Lower leg skin (tissue), 4 donors: ENCODE data around the gene DNLZ. TPM values are rescaled to one million over a fixed set of nuclear protein-coding genes. Genes with fewer than 3 reads are reported as not detected.

ENCODE experiments used
- DNase-seq, 2 donors: peaks; one replicate each; pipeline ENCODE4 v3.0.0-alpha.2; 2019; ENCODE audit warnings: low spot score in 2 of 2
- H3K4me3 ChIP-seq: fragments of 200-600 bp; sonication (generic); 2 replicates; pipeline ENCODE4 v1.5.1; 2017; ENCODE audit warnings: mild to moderate bottlenecking, low read depth; ENCODE audit not compliant: poor library complexity, severe bottlenecking
- POLR2A ChIP-seq, 2 donors: fragments of 450-650 bp; IDR thresholded peaks; one replicate each; pipeline ENCODE4 v1.6.1; 2016 to 2017; ENCODE audit warnings: antibody characterized with exemption in 2 of 2, mild to moderate bottlenecking in 1 of 2, moderate library complexity in 1 of 2
- WGBS, 2 donors: methylation state at CpG; one replicate each; pipeline ENCODE4 v1.1.5; 2018; 5-methylcytosine and 5-hydroxymethylcytosine counted together
- intact Hi-C: fragments of 100-400 bp; cut with DNase I; formaldehyde crosslinking; loops from one replicate; pipeline ENCODE4 v1.15.0; 2023; ENCODE audit warnings: low total_unique reads
- total RNA-seq, 4 donors: library from RNA; depleted of rRNA; stranded (reverse); fragments of >200 nt; gene quantifications; one replicate each; pipeline ENCODE4 v1.1.0, GENCODE V29; 2016
- TF ChIP-seq, protein P1 (sequence below), 3 donors: fragments of 450-650 bp; IDR thresholded peaks; one replicate each; pipeline ENCODE4 v1.5.1; 2016; ENCODE audit warnings: antibody characterized with exemption in 3 of 3, mild to moderate bottlenecking in 3 of 3, moderate library complexity in 2 of 3

DNLZ gene
- total RNA-seq, 4 donors from 2014 or later: 30.9 to 64.6 (median 44.1) TPM

DNA sequence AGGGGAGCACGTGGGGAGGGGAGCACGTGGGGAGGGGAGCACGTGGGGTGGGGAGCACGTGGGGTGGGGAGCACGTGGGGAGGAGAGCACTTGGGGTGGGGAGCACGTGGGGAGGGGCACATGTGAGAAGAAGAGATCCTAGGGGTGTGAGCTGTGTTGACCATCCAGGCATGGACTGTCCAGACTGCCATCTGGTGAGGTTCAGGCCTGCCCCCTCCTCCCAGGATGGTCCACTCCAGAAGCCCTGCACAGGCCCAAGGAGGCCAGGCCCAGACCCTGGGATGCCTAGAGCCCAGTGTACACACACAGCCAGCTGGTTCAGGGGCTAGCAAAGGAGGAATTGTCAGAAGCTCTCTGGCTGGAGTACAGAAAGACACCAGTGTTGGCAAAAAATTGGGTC lies 34.1 kb upstream of the DNLZ start:
- 51 to 85% methylated on average over 6 of the region's 6 CpGs for whole genome bisulfite sequencing, 2 donors
- intact Hi-C loops: no loop called here
- DNase-seq: no peak
- H3K4me3 ChIP-seq: no peak overlapping the region
- no peak for TF ChIP-seq POLR2A (IDR thresholded peaks at IDR 0.05)
- TF ChIP-seq, protein P1, sequence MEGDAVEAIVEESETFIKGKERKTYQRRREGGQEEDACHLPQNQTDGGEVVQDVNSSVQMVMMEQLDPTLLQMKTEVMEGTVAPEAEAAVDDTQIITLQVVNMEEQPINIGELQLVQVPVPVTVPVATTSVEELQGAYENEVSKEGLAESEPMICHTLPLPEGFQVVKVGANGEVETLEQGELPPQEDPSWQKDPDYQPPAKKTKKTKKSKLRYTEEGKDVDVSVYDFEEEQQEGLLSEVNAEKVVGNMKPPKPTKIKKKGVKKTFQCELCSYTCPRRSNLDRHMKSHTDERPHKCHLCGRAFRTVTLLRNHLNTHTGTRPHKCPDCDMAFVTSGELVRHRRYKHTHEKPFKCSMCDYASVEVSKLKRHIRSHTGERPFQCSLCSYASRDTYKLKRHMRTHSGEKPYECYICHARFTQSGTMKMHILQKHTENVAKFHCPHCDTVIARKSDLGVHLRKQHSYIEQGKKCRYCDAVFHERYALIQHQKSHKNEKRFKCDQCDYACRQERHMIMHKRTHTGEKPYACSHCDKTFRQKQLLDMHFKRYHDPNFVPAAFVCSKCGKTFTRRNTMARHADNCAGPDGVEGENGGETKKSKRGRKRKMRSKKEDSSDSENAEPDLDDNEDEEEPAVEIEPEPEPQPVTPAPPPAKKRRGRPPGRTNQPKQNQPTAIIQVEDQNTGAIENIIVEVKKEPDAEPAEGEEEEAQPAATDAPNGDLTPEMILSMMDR (IDR thresholded peaks at IDR 0.05): no peak

DNA sequence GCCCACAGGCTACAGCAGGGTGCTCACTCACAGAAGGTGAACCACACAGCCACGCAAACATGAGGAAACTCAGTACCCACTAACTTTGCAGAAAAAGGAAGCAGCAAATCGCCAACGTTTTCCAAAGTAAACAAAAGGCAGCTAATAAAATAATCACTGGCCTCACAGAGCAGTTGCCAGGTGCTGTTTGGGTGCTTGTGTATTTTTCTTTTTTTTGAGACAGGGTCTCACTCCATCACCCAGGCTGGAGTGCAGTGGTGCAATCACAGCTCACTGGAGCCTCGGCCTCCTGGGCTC lies 32.6 kb upstream of the DNLZ start:
- intact Hi-C loops: no loop called here
- no peak for TF ChIP-seq POLR2A (IDR thresholded peaks at IDR 0.05)
- TF ChIP-seq, protein P1 (IDR thresholded peaks at IDR 0.05): no peak
- H3K4me3 ChIP-seq: no peak overlapping the region
- no peak for DNase-seq
- 77 to 83% methylated on average over 4 of the region's 4 CpGs for WGBS, 2 donors

DNA sequence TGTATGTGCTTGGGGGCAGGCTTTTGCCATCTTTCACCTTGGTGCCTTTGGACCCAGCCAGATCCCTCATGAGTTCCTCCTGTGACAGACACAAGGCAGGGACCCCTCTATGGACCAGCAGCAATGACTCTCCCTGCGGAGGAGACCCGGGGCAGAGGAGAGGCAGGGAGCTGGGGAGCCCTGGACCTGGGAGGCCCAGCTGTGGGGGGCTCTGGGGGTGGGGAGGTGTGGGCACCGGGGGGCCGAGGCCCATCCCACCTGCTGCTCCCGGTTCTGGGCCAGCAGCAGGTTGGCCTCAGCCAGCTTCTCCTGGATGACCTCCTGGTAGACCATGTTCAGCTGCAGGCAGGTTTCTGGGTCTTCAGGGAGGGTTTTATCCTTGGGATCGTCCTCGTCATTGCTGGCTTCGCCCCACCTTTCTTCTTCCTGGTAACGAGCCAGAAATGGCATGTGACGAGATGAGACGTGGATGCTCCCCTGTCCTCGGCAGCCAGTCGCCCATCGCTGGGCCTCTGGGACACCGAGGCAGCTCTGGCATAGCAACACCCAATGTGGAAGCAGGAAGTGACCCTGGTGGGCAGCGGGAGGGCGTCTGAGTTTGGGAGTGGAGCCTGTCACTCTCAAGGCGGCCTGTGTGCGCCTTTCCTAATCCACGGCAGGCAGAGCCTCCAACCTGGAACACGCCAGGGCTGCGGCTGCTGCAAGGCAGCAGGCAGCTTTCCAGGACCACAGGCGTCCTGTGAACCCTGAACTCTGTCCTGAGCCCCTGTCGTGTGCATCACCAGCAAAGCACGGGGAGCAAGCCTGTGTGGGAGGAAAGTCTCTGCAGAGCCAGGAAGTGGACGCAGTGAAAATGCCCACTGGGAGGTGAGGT lies 32.0 kb upstream of the DNLZ start:
- no peak for DNase-seq
- intact Hi-C loops: no loop called here
- TF ChIP-seq, protein P1 (IDR thresholded peaks at IDR 0.05): no peak
- no peak for TF ChIP-seq POLR2A (IDR thresholded peaks at IDR 0.05)
- WGBS, 2 donors: 85 to 93% methylated on average over 23 to 25 of the region's 26 CpGs
- no peak overlapping the region for H3K4me3 ChIP-seq

DNA sequence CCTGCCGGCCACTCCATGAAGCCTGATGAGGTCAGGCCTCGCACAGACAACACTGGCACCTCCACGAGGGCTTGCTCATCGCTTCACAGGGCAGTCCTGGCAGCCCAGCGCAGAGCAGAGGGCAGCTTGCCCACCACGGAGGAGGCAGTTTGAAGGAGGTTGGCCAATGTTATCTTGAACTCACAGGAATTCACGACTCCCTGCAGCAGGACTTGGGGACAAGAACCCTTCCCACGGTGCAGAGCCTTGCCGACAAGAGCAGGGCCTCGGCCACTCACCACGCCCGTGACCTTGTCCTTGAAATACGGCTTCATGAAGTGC lies 31.4 kb upstream of the DNLZ start:
- no peak overlapping the region for H3K4me3 ChIP-seq
- TF ChIP-seq POLR2A (IDR thresholded peaks at IDR 0.05): no peak
- TF ChIP-seq, protein P1 (IDR thresholded peaks at IDR 0.05): no peak
- 92 to 97% methylated on average over 11 to 13 of the region's 13 CpGs for WGBS, 2 donors
- no peak for DNase-seq
- intact Hi-C loops: no loop called here

DNA sequence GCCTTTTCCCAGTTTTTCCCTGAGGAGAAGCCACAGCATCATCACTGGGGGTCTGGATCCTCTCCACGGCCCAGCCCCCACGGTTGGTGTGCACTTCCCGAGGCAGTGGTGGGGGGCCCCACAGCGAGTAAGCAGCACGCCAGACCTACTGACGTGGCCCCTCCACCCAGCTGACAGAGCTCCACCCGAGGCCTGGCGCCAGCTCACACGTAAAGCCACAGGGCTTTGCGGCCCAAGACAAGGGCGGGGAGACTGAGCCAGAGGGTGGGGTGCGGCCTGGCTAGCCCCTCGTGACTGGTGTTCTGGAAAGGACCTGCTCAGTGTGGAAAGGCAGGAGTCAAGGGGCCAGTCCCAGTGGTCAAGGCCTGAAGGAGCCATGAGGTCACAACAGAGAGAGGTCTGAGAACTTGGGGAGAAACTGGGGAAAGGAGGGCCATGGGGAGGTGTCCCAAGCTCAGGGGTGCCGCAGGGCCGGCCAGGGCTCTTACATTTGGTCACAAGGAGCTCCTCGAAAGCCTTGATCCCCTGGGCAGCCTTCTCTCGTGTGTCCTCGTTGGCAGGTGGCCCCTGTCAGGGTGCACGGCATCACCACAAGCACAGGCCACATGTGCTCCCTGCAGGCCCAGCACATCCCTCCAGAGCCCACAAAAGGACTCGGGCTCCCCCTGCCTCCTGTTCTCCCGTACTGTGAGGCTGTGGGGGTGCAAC lies 30.9 kb upstream of the DNLZ start:
- WGBS, 2 donors: 90 to 91% methylated on average over 20 to 21 of the region's 21 CpGs
- TF ChIP-seq, protein P1 (IDR thresholded peaks at IDR 0.05): no peak
- no peak for TF ChIP-seq POLR2A (IDR thresholded peaks at IDR 0.05)
- intact Hi-C loops: no loop called here
- H3K4me3 ChIP-seq: no peak overlapping the region
- DNase-seq: no peak
